NCI-H187 (cell line): ENCODE measurements around the gene GATA6.
"Not testable (repeated sequence)": the region's sequence is repeated elsewhere in the genome, so short reads cannot be mapped to it uniquely, and the experiment has no call there.

Experiments
- DNase-seq, 2 experiments: peaks; one replicate each; lab custom pipeline; 2025; lab: John Stamatoyannopoulos, UW

The GATA6 gene

DNA sequence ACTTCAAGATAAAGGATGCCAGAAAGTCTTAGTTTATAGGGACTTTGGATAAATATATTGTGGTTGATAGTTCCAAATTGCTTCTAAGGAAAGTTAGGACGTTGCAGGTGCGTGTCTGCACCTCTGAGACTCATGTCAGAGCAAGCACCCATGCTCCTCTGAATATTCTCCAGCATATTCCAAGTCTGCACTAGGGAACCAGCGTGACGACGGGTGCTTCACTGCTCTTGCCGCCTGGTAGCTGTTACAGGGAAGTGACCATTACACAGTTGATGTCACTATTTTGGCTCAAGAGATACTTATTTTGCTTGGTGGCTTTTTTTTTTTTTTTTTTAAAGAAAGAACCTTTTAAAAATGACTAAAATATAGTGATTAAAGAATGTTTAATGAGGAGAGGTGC lies 35.6 kb downstream of the GATA6 start:
- DNase-seq = no peak

DNA sequence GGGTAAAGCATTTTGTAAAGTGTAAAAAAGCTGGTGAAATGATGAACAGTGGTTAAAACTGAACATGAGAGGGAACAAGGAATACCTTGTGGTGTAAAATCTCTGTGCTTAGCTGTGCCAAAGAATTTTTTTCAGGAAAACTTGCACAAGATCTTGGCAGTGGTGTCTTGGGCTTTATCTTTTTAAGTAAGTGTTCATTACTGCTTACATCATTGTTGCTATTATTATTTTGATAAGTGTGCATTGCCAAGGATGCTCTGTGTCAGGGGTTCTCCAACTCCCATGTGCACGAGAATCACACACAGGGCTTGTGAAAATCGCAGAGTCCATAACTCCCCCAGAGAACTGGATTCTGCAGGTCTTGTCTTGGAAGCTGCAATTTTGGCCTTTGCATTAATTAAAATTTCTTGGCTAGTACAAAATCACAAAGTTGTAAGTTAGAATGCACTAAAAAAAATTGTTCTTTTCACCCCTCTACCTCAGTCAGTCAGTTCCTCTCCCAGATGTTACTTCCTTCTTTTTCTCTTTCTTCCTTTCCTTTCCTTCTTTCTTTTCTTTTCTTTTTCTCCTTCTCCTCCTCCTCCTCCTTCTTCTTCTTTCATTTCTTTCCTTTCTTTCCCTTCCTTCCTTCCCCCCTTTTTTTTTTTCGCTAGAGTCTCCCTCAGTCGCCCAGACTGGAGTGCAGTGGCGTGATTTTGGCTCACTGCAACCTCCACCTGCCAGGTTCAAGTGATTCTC lies 37.8 kb downstream of the GATA6 start:
- no peak for DNase-seq

DNA sequence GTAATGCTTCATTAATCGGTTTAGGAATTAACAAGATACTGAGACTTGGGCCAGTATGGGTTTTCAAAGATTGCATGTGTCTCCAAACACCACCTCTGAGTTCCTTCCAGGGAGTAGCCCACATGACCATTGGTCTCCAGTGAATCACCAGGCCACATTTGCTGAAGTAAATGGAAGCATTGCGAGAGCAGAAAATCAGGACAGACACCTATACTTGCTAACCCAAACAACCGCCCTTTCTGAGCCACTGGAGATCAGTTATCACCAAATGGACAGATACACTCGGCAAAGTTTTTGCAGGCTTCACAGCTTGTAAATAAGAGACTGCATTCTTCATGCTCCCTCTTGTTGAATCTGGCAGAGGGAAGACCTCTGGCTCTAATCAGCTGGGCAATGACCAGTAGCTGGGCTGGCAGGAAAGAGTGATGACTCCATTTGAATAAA lies 40.9 kb downstream of the GATA6 start:
- no peak for DNase-seq

DNA sequence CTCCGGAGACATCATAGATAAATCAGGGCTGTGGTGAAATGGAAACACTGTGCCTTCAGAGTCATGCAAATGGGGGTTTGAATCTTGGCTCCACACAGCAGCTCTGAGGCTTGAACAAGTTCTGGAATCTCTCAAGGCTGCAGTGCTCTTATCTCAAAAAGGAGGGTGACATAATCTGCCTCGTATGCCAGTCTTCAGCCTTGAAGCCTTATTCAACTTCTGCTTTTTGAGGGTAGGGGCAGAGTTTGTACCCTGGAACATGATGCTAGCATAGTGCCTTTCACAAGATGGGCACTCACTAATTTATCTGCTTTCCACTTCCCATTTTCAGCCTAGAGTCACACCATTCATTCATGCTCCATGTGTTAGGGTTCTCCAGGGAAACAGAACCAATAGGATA lies 42.3 kb downstream of the GATA6 start:
- no peak for DNase-seq

DNA sequence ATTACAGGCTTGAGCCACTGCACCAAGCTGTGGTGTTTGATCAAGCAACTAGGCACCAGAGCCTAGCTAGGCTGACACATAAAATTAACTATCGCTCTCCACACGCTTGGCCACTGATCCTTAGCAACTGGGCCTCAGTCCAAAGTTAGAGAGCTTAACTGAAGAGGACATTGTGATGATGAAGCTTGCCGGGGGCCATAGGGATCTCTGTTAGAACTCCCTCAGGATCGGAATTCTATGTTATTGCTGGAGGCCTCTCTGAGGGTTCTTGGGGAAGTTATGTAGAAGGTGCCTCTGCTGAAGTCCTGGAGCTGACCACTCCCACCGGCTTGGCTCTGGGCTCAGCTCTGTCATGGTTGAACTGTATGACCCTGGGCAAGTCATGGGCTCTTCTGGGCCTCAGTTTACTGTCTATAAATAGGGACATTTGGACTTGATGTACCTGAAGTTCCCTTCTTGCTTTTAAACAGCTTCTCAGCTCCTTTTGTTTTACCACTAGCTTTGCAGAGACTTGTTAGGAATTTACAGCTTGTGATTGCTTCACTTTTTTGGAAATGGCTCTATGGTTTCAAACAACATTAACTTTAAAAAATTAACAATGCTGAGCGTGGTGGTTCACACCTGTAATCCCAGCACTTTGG lies 44.1 kb downstream of the GATA6 start:
- DNase-seq = no peak

DNA sequence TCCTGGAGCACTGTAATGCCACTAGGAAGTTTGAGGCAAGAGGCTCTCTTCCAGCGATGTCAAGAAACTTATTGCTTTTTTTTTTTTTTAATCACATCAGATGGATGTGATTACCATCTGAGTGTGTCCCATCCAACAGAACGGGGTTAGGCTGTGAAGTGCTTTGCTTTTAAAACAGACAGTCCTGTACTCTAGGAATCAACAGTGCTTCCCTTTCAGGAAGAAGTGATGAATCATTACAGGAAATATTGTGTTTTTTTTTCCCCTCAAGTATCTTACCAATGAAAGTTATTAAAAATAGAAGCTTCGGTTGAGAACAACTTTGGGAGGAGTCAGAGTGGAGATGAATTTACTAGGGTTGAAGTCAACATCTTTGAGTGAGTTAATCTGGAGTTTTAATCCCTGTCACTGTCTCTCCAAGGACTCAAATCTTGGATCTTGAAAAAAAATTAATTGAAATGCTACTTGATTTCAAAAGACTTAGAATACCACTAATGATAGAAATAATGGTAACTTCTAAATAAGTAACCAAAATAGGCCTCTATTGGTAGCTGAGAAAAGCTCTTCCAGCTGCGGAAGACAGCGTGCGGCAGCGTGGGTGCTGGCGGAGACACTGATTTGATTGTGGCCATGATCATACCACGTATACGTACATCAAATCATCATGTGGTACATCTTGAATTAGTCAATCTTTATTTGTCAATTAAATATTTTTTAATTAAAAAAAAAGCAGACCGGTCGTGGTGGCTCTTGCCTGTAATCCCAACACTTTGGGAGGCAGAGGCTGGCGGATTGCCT lies 45.5 kb downstream of the GATA6 start:
- DNase-seq = no peak

DNA sequence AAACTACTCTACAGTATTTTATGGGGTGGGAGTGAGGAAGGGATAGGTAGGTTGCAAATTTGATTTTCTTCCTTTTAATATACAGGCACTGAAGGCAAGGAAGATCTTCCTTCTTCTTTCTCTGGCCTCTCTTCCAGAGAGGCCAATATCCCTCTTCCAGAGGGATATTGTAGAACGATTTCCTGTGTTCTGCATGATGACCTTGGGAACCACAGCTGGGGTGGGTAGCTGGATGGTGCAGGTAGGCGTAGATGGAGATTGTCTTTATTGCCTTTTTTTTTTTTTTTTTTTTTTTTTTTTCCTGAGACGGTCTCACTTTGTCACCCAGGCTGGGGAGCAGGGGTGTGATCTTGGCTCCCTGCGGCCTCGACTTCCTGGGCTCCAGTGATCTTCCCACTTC lies 49.4 kb downstream of the GATA6 start:
- DNase-seq = no peak

DNA sequence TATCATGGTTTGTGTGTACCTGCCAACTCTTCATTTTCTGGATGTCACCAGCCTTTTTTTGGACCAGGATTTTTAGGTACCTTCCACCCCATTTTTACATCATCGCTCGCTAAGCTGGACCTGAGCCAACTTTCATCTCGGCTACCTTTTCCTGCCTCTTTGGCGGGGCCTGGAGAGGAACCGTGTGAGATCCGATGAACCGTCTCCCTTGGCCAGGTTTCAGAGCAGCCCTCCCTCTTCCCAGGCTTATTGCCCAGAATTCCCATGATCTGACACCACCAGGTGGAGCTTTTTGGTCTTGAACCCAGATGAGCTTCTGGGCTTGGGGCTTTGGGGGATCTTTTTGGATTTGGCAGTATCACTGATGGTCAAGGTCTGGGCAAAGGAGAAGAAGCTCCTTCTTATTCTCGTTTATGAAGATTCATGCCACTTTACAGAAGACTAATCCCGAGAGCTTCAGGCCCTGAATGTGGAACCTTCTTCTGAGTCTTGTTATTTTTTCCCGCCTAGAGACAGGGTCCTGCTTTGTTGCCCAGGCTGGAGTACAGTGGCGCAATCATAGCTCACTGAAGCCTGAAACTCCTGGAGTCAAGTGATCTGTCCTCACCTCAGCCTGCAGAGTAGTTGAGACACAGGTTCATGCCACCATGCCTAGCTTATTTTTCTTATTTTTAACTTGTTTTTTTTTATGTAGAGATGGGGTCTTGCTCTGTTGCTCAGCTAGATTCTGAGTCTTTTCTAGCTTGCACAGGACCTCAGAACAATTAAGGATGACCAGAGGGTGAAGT lies 50.4 kb downstream of the GATA6 start:
- no peak for DNase-seq

DNA sequence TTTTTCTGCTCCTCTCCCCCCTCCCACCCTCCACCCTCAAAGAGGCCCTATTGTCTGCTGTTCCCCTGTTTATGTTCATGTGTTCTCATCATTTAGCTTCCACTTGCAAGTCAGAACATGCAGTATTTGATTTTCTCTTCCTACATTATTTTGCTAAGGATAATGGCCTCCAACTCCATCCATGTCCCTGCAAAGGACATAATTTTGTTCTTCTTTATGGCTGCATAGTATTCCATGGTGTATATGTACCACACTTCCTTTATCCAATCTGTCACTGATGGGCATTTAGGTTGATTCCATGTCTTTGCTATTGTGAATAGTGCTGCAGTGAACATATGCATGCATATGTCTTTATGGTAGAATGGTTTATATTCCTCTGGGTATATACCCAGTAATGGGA lies 51.2 kb downstream of the GATA6 start:
- not testable (repeated sequence) for DNase-seq

DNA sequence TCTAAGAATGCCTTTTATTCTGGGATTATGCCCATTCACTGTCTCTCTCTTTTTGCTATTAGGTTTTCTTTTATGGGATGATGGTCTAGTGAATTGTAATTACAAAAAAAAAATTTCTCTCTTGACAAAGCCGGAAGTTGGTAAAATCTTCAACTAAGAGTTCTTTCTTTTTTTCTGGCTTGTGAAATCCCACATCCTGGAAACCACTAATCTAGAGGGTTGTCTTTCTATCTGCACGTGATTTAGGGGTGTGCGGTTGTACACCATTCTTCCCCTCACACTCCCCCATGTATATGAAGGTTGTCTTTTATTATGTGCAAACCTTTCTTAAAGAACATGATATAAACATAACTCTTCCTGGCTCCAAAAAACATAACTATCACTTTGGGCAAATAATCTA lies 52.0 kb downstream of the GATA6 start:
- no peak for DNase-seq

DNA sequence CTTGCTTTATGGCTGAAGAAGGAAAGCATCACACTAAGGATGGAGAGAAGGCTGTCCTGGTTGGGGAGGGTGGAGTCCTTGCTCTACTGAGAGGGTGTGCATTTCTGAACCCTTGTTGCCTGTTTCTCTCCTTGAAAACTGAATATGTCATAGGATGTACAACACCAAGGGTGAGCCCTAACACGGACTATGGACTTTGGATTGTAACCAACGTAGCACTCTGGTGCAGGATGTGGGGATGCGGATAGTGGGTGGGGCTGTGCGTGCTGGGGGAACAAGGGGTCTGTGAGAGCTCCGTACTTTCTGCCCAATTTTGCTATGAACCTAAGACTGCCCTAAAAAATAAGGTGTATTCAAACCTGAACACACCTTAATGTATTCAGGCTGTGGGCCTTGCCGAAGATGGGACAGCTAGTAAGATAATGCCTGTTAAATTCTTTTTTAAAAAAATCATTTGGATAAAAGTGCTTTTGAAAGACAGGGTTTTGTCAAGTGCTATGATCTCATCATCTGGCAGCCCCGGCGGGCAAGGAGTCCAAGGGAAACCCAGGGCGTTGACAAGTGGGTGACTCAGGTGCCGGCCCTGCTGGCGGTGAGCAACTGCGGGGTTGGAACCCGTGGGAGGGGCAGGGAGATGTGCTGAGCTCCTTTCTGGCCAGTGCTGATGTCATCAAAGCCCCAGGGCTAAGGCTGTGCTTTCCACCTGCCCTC lies 54.0 kb downstream of the GATA6 start:
- no peak for DNase-seq

DNA sequence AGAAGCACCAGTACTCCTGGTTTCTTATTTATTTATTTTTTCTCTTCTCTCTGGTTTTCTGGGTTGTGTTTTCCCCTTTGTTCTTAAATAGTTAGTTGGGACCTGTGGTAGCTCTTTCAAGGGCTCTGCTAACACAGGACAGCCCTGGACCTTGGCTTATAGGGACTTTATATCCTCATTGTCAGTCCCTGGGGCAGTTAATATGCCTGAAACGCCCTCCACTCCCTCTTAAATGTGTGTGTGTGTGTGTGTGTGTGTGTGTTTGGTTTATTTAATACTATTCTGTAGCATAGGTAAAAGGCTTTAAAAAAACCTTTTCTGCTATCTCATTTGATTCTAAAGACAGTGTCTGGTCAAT lies 54.6 kb downstream of the GATA6 start:
- DNase-seq = no peak

DNA sequence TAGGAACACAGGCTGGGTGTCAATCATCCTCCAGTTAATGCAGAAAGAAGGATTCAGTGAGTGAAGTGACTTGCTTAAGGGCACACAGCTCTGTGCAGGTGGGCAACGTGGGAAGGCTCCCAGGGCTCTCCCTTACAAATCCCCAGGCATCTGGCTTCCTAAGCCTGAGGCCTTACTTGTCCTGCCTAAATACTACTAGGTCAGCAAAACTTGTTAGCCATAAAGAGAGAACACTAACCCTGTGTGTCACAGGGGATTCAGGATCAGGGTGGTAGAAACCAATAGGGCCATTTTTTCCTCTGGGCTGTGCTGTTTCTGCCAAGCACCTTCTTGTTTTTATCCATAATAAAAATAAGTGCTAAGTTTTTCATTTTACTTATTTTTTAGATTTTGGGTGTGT lies 55.0 kb downstream of the GATA6 start:
- DNase-seq = no peak

DNA sequence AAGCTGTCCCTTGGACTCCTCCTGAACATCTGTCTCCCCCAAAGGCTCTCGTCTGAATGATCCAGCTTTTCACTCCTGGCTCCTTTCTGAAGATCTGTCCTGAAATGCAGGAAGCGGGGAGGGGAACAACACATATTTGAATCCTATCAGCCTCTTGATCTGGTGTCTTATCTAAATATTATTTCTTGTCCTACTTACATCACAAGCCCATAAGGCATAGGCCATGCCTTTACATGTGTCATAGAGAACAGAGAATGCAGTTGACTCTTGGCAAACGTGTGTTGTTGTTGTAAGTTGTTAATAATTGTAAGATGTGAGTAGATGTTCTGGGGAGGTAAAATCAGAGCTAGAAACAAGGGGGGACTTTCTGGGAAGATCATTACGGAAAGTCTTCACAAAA lies 57.4 kb downstream of the GATA6 start:
- DNase-seq = no peak

DNA sequence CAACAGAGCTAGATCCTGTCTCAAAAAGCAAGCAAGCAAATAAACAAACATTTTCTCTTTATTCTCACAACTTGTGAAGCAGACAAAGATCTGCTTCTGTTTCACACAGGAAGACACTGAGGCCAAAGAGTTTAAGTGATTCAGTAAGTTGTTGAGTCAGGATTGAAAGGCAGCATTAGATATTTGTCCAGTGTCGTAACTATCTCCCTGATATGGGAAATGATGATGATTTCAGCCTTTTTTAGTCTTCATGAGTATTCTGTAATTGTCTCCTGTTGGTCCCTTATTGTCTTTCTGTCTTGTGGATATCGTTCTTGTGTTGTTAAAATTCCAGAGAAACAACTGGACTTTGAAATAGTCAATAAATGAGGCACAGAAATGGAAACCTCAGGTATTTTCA lies 59.6 kb downstream of the GATA6 start:
- no peak for DNase-seq

DNA sequence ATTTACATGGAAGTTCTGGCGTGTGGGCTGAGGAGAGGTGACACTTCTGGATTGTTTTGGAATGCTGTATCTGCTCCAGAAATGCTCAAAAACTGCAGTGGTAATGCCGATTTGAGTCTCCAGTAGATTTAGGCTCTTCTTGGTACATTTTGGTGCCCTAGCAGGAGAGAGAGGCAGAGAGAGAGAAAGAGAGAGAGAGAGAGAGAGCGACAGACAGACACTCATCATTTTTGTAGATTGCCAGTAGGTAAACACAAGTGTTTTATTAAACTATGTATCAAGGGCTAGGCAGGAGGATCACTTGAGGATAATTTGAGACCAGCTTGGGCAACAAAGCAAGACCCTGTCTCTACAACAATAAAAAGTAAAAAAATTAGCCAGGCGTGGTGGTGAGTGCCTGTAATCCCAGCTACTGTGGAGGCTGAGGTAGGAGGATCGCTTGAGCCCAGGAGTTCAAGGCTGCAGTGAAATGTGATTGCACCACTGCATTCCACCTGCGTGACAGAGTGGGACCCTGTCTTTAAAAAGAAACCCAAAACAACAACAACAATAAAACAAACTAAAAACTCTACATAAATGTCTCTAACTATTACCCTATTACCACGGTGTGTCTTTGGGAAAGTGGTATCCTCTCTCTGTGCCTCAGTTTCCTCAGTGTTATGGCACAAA lies 60.2 kb downstream of the GATA6 start:
- no peak for DNase-seq

DNA sequence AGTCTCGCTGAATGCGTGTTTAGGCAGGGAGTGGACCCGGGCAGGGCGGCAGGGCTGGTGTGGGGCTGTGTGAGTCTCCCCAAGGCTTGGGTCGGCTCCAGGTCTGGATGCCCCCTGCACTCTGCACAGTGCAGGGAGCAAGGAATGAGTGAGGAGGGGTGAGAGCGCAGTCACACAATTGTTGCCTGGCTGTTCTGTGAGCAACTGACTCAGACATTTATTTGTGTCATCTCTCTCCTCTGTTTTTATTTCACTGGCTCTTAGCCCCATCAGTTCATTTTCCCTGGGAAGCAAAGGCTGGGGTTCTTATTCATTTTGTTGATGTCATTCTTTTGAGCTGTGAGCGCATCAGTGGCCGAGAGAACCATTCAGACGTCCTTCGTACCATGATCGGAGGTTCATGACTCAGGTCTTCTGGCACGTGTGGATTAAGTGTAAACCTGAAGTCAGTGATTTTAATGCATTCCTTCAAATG lies 61.1 kb downstream of the GATA6 start:
- DNase-seq = no peak

DNA sequence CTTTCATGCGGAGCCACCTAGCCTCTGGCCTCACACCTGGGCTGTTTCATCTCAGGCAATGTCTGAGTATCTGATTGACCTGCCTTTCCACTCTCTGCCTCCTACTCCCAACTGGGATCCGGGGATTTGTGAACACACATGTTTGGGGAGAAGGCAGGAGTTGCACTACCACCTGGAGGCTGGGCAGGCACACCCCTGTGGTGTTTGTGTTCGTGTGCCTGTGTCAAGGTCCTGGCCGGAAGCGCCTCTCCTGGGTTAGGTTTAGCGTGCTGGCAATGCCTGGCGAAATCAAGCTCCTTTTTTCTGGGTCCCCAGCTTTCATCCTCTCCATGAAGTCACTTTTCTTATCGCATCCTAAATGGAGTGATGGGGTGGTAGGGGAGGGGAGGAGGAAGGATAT lies 63.9 kb downstream of the GATA6 start:
- no peak for DNase-seq

DNA sequence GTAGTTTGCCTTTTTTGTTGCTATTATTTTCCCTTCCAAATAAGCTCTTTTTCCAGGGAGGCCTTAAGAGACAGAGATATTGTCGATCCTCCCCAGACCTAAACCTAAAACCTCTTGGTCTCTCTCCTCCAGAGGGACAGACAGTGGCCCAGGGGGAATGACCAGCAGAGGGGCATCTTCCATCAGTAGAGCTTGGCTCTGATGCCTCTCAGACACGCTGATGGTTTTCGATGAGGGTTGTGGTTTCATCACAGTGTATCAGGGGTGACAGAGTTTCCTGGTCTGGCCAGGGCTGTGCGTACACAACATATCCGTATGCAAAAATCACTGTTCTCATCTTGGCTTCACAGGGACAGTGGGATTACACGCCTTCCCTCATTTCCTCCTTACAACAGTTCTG lies 68.6 kb downstream of the GATA6 start:
- no peak for DNase-seq

DNA sequence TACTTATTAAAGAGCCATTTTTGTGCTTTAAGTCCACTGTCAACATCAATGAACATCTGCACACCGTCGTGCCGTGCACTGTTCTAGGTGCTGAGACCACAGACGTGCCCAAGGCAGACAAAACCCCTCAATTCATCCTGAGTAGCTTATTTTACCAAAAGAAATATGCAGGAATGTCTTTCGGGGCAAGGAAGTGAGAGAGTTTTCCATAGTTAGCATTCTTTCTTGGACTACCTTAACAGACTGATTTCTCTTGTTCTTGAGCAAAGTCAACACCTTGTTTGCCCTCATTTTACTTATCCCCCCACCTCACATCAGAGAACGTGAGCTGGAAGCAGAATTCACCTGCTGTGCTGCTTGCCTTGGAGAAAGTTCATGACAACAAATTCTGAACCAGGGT lies 69.3 kb downstream of the GATA6 start:
- DNase-seq = no peak

DNA sequence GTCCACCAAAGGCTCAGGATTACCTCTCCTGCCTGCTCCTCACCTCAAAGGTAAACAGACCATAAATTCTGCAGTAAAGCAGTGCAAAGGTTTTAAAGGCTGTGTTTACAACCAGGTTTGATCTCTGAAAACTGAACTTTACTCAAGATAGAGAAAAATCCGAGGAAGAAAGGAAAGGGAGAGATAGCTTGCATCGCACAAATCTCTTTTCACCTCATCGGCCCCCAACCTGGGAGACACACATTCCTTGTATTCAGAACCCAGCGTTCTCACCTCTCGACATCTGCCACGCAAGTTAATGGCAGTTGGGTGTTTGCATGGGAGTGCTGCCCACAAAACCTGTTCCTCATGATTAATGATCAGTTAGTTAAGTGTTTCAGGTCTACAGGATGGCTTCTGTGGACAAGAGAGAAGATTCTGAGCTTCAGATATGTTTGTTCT lies 72.6 kb downstream of the GATA6 start:
- DNase-seq = no peak
